Measurements from ENCODE around the gene CNTN1.

DNA sequence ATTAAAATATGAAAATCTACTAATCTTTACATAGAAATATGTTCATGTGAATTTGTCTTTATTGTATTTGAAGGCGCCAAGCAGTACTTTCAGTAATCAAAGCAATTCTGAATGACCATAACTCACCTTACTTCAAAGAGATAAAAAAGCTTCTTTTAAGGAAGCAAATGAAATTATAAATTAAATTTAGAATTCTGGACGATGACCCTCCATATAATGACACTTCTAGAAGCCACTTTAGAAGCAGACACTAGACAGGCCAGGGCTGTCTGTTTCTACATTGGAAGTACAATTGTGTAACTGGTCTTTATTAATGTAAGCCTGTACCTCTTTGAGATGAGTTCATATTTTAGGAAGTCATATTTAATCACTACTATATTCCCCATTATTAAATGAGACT, 222.9 kb downstream of the CNTN1 start:
- TF ChIP-seq CTCF (IDR thresholded peaks at IDR 0.05) (no peak), POLR2A (IDR thresholded peaks at IDR 0.05) (no peak)
